Fibroblast of skin of scalp (primary cell): Measurements from ENCODE around the gene PCGF3.
"Not testable (repeated sequence)": the region's sequence is repeated elsewhere in the genome, so short reads cannot be mapped to it uniquely, and the experiment has no call there.

Source experiments
- DNase-seq: peaks from one replicate; pipeline ENCODE4 v3.0.0-alpha.2; 2013

Gene PCGF3

DNA sequence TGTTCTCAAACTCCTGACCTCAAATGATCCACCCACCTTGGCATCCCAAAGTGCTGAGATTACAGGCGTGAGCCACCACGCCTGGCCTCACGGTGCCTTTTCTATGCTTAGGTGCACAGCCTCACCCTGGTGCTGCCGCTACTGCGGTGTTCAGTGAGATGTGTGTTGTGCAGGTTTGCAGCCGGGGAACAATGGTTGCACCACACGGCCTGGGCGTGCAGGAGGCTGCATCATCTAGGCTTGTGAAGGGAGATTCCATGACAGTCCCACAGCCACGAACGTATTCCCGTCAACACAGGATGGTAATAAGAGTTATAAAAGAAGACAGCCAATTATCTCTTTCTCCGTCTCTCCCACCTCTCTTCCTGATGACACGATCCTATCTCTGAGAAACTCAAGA is 98.3 kb downstream of the PCGF3 start:
- DNase-seq: no peak

- DNase-seq: no peak
These were observed 99.2 kb downstream of the PCGF3 start for GRCh38 chr4:804804-805203.

GRCh38 chr4:806979-807378 is 101.3 kb downstream of the PCGF3 start:
- DNase-seq: not testable (repeated sequence)

DNA sequence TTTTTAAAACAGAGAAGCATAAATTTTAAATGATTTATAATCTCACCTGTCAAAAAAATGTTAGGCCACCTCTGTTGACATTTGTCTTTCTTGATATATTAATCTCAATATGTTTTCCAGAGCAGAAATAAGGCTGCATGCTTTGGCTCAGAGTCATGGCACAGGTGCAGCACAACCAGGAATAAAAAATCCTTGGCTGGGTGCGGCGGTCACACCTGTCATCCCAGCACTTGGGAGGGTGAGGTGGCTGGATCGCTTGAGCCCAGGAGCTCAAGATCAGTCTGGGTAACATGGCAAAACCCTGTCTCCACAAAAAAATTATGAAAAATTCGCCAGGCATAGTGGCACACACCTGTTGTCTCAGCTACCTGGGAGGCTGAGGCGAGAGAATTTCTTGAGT is 102.2 kb downstream of the PCGF3 start:
- no peak for DNase-seq

DNA sequence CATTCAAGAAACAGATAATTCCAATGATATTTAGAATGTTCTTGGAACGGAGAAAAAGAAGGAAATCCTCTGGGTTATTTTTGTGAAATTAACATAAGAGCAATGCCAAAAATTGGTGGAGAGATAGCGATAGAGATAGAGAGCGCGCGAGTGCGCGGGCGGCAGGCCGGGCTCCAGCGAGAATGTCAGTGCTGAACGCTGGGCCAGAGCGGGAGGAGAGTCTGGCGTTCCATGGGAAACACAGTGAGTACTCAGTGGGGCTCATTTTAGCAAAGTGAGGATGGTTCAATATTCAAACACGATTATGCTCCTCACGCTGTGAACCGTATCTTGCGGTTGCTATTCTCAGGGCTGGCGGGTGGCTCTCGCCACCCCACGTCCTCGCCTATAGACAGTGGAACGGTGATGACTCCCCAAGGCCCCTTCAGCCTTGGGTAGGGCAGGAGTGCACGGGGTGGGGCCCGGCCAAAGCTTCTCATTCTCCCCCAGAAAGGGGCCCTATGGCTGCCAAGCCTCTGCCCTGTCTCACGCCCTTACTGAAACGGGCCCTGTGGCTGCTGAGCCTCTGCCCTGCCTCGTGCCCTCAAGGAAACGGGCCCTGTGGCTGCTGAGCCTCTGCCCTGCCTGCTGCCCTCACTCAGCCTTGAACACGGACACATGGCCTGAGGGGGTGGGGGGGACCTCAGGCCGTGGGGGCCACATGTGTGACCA is 103.4 kb downstream of the PCGF3 start:
- DNase-seq: no peak

DNA sequence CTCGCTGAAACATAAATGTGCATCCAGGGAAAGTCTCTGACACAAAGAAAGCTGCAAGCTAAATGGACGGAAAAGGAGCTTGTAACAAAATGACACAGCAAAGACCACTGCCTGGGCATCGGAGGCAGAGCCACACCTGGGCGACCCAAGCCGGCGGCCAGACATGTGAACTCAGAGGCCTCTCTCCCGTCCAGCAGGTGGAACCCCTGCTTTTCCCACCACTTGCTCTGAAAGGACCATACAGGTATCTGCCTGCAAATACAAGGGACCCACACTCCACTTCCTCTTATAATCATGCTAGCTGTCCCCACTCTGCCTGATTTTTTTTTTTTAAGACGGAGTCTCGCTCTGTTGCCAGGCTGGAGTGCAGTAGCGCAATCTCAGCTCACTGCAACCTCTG is 108.3 kb downstream of the PCGF3 start:
- DNase-seq: no peak

DNA sequence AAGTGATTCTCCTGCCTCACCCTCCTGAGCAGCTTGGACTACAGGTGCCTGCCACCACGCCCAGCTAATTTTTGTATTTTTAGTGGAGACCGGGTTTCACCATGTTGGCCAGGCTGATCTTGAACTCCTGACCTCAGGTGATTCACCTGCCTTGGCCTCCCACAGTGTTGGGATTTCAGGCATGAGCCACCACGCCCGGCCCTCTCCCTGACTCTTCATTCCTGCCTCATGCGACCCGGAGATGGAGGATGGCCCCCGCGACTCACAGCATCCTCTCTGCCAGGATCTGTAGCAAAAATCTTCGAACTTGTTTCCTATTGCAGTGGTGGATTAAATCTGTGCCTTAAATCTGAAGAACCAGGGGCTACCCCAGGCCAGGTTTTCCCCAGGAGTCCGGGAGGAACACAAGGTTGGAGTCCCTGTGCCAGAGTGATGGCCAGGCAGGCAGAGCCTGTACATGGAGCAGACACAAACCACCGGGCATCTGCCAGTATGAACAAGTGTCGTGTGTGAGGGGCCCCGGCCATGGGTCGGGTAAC is 108.7 kb downstream of the PCGF3 start:
- DNase-seq: no peak

- no peak for DNase-seq
These were observed 110.0 kb downstream of the PCGF3 start for GRCh38 chr4:815464-816146.

GRCh38 chr4:818106-818921 is 112.7 kb downstream of the PCGF3 start:
- DNase-seq: no peak

GRCh38 chr4:819401-820229 is 114.0 kb downstream of the PCGF3 start:
- DNase-seq: no peak
